Psoas muscle (tissue), 8 donors: Measurements from ENCODE around the gene NELFA. TPM values are rescaled to one million over a fixed set of nuclear protein-coding genes. Genes with fewer than 3 reads are reported as not detected.

Source experiments
- ATAC-seq, 4 donors: fragments of 200-7000 bp; cut with Tn5 transposase; one replicate each; pipeline ENCODE4 v1.9.1; 2020; ENCODE audit warnings: moderate library complexity in 3 of 4, mild to moderate bottlenecking in 2 of 4
- DNase-seq, 2 donors: peaks; one replicate each; pipeline ENCODE4 v3.0.0-alpha.2; 2020
- H3K27ac ChIP-seq: fragments of 200-600 bp; one replicate; pipeline ENCODE4 v1.8.0; 2022
- H3K27me3 ChIP-seq, 3 donors: fragments of 200-600 bp in 1 of 3; one replicate each; pipeline versions ENCODE4 v1.6.1 to v1.8.0; 2013 to 2022; ENCODE audit warnings: low read length in 2 of 3, mild to moderate bottlenecking in 2 of 3, moderate library complexity in 1 of 3; ENCODE audit not compliant: insufficient read depth in 3 of 3
- H3K36me3 ChIP-seq, 2 donors: fragments of 200-600 bp in 1 of 2; one replicate each; pipeline versions ENCODE4 v1.6.1 to v1.8.0; 2013 to 2022; ENCODE audit warnings: low read depth in 1 of 2, mild to moderate bottlenecking in 1 of 2, moderate library complexity in 1 of 2; ENCODE audit not compliant: insufficient read depth in 1 of 2
- H3K4me1 ChIP-seq: fragments of 200-600 bp; one replicate; pipeline ENCODE4 v1.8.0; 2022
- H3K4me3 ChIP-seq: fragments of 200-600 bp; one replicate; pipeline ENCODE4 v1.8.0; 2022; ENCODE audit warnings: mild to moderate bottlenecking
- H3K9me3 ChIP-seq: fragments of 200-600 bp; one replicate; pipeline ENCODE4 v1.8.0; 2022
- CTCF ChIP-seq: fragments of 200-600 bp; IDR thresholded peaks from one replicate; pipeline ENCODE4 v1.8.0; 2022; ENCODE audit warnings: antibody characterized with exemption
- WGBS, 3 donors: extraction: QIAGEN DNeasy Blood & Tissue Kit; methylation state at CpG; one replicate each; pipeline versions ENCODE4 v1.1.6 to v1.1.7; 2013; 5-methylcytosine and 5-hydroxymethylcytosine counted together
- intact Hi-C, 2 donors: fragments of 100-400 bp; cut with DNase I; formaldehyde crosslinking; loops; one replicate each; pipeline versions ENCODE4 v1.11.0 to v1.14.2; 2022
- polyA plus RNA-seq, 3 donors: library from polyadenylated mRNA; stranded (reverse); fragments of 200-250 nt; gene quantifications; one replicate each; pipeline ENCODE4 v1.2.3, GENCODE V29; 2013
- total RNA-seq, 4 donors: library from RNA; stranded (reverse); fragmentation: NEBNext Ultra II Directional in 2 of 4; extraction: Animal tissue kit (Norgen Biotek cat#: 25700) in 2 of 4; gene quantifications; one replicate each; pipeline versions ENCODE4 v1.2.1 to v1.2.4, GENCODE V29; 2021 to 2023
- donor health status: healthy with polysubstance abuse.
- donor health status: DM: no; HTN: no; CAD: no; lungs with moderate emphysema.
- donor health status: Bipolar disorder and iron deficiency.
- donor health status: healthy.
- donor health status: DM: yes; HTN: yes; CAD: no.
- donor health status: DM: no; HTN: no; CAD: no.
- donor health status: DM: no; HTN: no; CAD: no.
- donor health status: DM: yes; HTN: yes; CAD: no.

Gene NELFA
- total and polyA plus RNA-seq, 7 donors = 11.4 to 20.2 (median 13.2) TPM

- intact Hi-C loops = no loop called here
- no peak overlapping the region for H3K4me3 ChIP-seq
- no peaks in the 10 kb centered on the region for H3K9me3 ChIP-seq
- H3K4me1 ChIP-seq = no peaks in the 10 kb centered on the region
- H3K27ac ChIP-seq = no peak overlapping the region
- H3K36me3 ChIP-seq = peaks cover 0 to 88% of the 10 kb centered on the region in 2 donors
- DNase-seq = no peak
- no peak for ATAC-seq
- TF ChIP-seq CTCF = no peak
- no peaks in the 10 kb centered on the region for H3K27me3 ChIP-seq
- 91 to 94% (median 92%) methylated on average over 12 of the region's 12 CpGs for WGBS, 3 donors
Observed at GRCh38 chr4:1956631-1957030, 52.1 kb downstream of the NELFA start.

- Histone ChIP-seq H3K4me1 (no peaks in the 10 kb centered on the region), H3K27me3 (no peaks in the 10 kb centered on the region), H3K9me3 (no peaks in the 10 kb centered on the region), H3K4me3 (no peak overlapping the region), H3K36me3 (peaks cover 0 to 57% of the 10 kb centered on the region in 2 donors), H3K27ac (no peak overlapping the region)
- no peak for TF ChIP-seq CTCF
- 95 to 96% (median 95%) methylated on average over 9 of the region's 9 CpGs for whole genome bisulfite sequencing, 3 donors
- intact Hi-C loops = no loop called here
- ATAC-seq (no peak), DNase-seq (no peak)
Observed at GRCh38 chr4:1953335-1953734, 55.4 kb downstream of the NELFA start.

GRCh38 chr4:1952719-1953118 lies 56.1 kb downstream of the NELFA start:
- no peak overlapping the region for H3K4me3 ChIP-seq
- WGBS, 3 donors = 90 to 91% (median 91%) methylated on average over 5 of the region's 5 CpGs
- ATAC-seq (no peak), DNase-seq (no peak)
- no peaks in the 10 kb centered on the region for H3K4me1 ChIP-seq
- no peaks in the 10 kb centered on the region for H3K27me3 ChIP-seq
- intact Hi-C loops = no loop called here
- H3K36me3 ChIP-seq = peaks cover 0 to 51% of the 10 kb centered on the region in 2 donors
- no peak overlapping the region for H3K27ac ChIP-seq
- H3K9me3 ChIP-seq = no peaks in the 10 kb centered on the region
- TF ChIP-seq CTCF = no peak

GRCh38 chr4:1952058-1952700 lies 56.6 kb downstream of the NELFA start:
- no peak overlapping the region for H3K4me3 ChIP-seq
- peaks cover 0 to 48% of the 10 kb centered on the region in 2 donors for H3K36me3 ChIP-seq
- DNase-seq (no peak), ATAC-seq (no peak)
- H3K4me1 ChIP-seq = no peaks in the 10 kb centered on the region
- 95 to 97% (median 96%) methylated on average over 19 to 20 of the region's 20 CpGs for WGBS, 3 donors
- H3K9me3 ChIP-seq = no peaks in the 10 kb centered on the region
- no peaks in the 10 kb centered on the region for H3K27me3 ChIP-seq
- TF ChIP-seq CTCF = no peak
- H3K27ac ChIP-seq = no peak overlapping the region
- intact Hi-C loops = no loop called here

- ATAC-seq (no peak), DNase-seq (no peak)
- Histone ChIP-seq H3K4me3 (no peak overlapping the region), H3K9me3 (no peaks in the 10 kb centered on the region), H3K4me1 (no peaks in the 10 kb centered on the region), H3K27me3 (no peaks in the 10 kb centered on the region), H3K36me3 (peaks cover 0 to 34% of the 10 kb centered on the region in 2 donors), H3K27ac (no peak overlapping the region)
- 89 to 91% (median 91%) methylated on average over 10 of the region's 10 CpGs for WGBS, 3 donors
- intact Hi-C loops = no loop called here
- no peak for TF ChIP-seq CTCF
Observed at GRCh38 chr4:1950369-1950768, 58.4 kb downstream of the NELFA start.
